Activated naive CD4-positive, alpha-beta T cell treated with anti-CD3 and anti-CD28 coated beads, Interleukin-2, amount 10 ng/mL, durations not matched to agents 7 days and 5 days (primary cell): Measurements from ENCODE around the gene ACMSD.
A peak's percentile ranks its signal among the peaks of the same experiment; 100 is the strongest.
"Not testable (repeated sequence)": the region's sequence is repeated elsewhere in the genome, so short reads cannot be mapped to it uniquely, and the experiment has no call there.

Source experiments
- CTCF ChIA-PET: fragments of 350-600 bp; sonication (Branson Sonifier 250); formaldehyde crosslinking; loops from one replicate; lab custom pipeline; 2021; ENCODE audit warnings: antibody characterized with exemption; lab: Charles Lee
- DNase-seq: peaks from one replicate; pipeline ENCODE4 v3.0.0-alpha.2; 2020
- H3K27ac Mint-ChIP-seq: one replicate; pipeline ENCODE4 v1.8.0; 2021; ENCODE audit warnings: mild to moderate bottlenecking, moderate library complexity, mixed read lengths
- H3K27me3 Mint-ChIP-seq: one replicate; pipeline ENCODE4 v1.8.0; 2021; ENCODE audit warnings: mild to moderate bottlenecking, mixed read lengths
- H3K36me3 Mint-ChIP-seq: one replicate; pipeline ENCODE4 v1.8.0; 2021; ENCODE audit warnings: mixed read lengths
- H3K4me1 Mint-ChIP-seq: one replicate; pipeline ENCODE4 v1.8.0; 2021; ENCODE audit warnings: mixed read lengths
- H3K4me3 Mint-ChIP-seq: one replicate; pipeline ENCODE4 v1.8.0; 2021; ENCODE audit warnings: mild to moderate bottlenecking, moderate library complexity, mixed read lengths
- H3K9me3 Mint-ChIP-seq: one replicate; pipeline ENCODE4 v1.8.0; 2021; ENCODE audit warnings: mixed read lengths

ACMSD gene

DNA sequence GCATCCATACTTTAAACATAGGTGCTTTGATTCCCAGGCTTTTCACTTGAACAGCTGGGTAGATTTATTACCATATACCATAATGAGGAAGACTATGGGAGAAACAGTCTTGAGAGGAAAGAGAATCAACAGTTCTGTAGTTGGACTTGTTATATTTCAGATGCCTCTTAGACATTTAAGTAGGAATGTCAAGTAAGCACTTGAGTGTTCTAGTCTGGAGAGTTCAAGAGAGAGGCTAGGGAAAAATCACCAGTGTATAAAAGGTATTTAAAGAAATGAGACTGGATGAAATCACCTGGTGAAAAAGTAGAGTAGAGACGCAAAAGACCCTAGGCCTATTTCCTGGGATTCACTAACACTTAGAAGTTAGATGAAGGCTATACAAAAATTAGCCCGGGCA lies 66.8 kb downstream of the ACMSD start:
- no peak for DNase-seq
- Mint-ChIP-seq H3K27ac (no peak overlapping the region), H3K9me3 (peaks cover 6% of the 10 kb centered on the region), H3K27me3 (peaks cover 6% of the 10 kb centered on the region), H3K4me1 (no peaks in the 10 kb centered on the region), H3K36me3 (no peaks in the 10 kb centered on the region), H3K4me3 (no peak overlapping the region)
- CTCF ChIA-PET = no interaction called here

GRCh38 chr2:134906726-134907125 lies 68.3 kb downstream of the ACMSD start:
- peaks cover 4% of the 10 kb centered on the region for H3K27me3 Mint-ChIP-seq
- no peaks in the 10 kb centered on the region for H3K4me1 Mint-ChIP-seq
- peaks cover 6% of the 10 kb centered on the region for H3K9me3 Mint-ChIP-seq
- H3K27ac Mint-ChIP-seq = no peak overlapping the region
- CTCF ChIA-PET = no interaction called here
- DNase-seq = no peak
- no peaks in the 10 kb centered on the region for H3K36me3 Mint-ChIP-seq
- no peak overlapping the region for H3K4me3 Mint-ChIP-seq

DNA sequence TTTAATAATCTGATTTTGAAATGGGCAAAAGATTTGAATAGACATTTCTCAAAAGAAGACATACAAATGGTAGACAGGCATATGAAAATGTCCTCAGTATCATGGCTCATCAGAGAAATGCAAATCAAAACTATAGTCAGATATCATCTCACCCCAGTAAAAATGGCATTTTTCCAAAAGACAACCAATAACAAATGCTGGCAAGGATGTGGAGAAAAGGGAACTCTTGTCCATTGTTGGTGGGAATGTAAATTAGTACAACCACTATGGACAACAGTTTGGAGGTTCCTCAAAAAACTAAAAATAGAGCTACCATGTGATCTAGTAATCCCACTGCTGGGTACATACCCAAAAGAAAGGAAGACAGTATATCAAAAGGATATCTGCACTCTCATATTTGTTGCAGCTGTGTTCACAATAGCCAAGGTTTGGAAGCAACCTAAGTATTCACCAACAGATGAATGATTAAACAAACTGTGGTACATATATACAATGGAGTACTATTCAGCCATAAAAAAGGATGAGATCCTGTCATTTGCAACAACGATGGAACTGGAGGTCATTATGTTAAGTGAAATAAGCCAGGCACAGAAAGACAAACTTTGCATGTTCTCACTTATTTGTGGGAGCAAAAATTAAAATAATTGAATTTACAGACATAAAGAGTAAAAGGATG lies 69.2 kb downstream of the ACMSD start:
- H3K4me1 Mint-ChIP-seq, H3K4me3 Mint-ChIP-seq, CTCF ChIA-PET, H3K27ac Mint-ChIP-seq, H3K9me3 Mint-ChIP-seq, H3K27me3 Mint-ChIP-seq, H3K36me3 Mint-ChIP-seq, DNase-seq: not testable (repeated sequence)

DNA sequence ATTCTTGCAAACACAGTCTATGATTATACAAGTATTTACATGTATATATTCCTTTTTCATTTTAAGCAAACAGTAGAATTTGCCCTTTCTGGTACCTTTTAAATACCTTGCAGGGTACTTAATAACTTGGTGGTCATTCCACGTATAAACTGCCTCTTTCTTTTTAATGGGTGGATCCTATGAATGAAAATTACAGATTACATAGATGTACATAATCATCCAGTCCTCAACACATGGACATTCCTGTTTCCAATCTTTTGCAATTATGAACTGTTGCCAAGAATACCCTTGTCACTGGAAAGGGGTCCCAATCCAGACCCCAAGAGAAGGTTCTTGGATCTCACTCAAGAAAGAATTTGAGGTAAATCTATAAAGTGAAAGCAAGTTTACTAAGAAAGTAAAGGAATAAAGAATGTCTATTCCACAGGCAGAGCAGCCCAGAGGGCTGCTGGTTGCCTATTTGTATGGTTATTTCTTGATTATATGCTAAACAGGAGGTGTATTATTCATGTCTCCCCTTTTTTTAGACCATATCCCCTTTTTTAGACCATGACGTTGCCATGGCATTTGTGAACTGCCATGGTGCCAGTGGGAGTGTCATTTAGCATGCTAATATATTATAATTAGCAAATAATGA lies 72.5 kb downstream of the ACMSD start:
- Mint-ChIP-seq H3K4me3 (no peak overlapping the region), H3K27me3 (peaks cover 14% of the 10 kb centered on the region), H3K9me3 (peaks cover 8% of the 10 kb centered on the region), H3K36me3 (no peaks in the 10 kb centered on the region), H3K27ac (no peak overlapping the region), H3K4me1 (no peaks in the 10 kb centered on the region)
- CTCF ChIA-PET = no interaction called here
- no peak for DNase-seq

GRCh38 chr2:134911400-134911785 lies 73.0 kb downstream of the ACMSD start:
- Mint-ChIP-seq H3K4me1 (no peaks in the 10 kb centered on the region), H3K36me3 (no peaks in the 10 kb centered on the region), H3K4me3 (no peak overlapping the region), H3K9me3 (peaks cover 8% of the 10 kb centered on the region), H3K27me3 (peaks cover 14% of the 10 kb centered on the region), H3K27ac (no peak overlapping the region)
- no peak for DNase-seq
- CTCF ChIA-PET = no interaction called here

DNA sequence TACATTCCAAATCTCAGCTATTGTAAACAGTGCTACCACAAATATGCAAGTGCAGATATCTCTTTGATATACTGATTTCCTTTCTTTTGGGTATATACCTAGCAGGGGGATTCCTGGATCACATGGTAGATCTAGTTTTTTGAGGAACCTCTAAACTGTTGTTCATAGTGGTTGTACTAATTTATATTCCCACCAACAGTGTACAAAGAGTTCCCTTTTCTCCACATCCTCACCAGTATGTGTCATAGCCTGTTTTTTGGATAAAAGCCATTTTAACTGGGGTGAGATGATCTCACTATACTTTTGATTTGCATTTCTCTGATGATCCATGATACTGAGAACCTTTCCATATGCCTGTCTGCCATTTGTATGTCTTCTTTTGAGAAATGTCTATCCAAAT lies 73.9 kb downstream of the ACMSD start:
- no peak overlapping the region for H3K4me3 Mint-ChIP-seq
- peaks cover 7% of the 10 kb centered on the region for H3K9me3 Mint-ChIP-seq
- DNase-seq = no peak
- H3K36me3 Mint-ChIP-seq = no peaks in the 10 kb centered on the region
- CTCF ChIA-PET = no interaction called here
- H3K4me1 Mint-ChIP-seq = peaks cover 7% of the 10 kb centered on the region
- H3K27ac Mint-ChIP-seq = no peak overlapping the region
- H3K27me3 Mint-ChIP-seq = peaks cover 10% of the 10 kb centered on the region

GRCh38 chr2:134917360-134917865 lies 79.0 kb downstream of the ACMSD start:
- Mint-ChIP-seq H3K36me3 (peaks cover 16% of the 10 kb centered on the region), H3K9me3 (peaks cover 1% of the 10 kb centered on the region), H3K27ac (peak overlapping the region; percentile 100), H3K4me1 (peaks cover 26% of the 10 kb centered on the region), H3K4me3 (peak overlapping the region; percentile 89), H3K27me3 (peaks cover 16% of the 10 kb centered on the region)
- CTCF ChIA-PET = interaction anchor here (1.3 kb wide), 1 partner anchor 466 kb away, joined by 3 read pairs; no protein-coding TSS in a partner anchor
- peak; percentile 29 for DNase-seq

DNA sequence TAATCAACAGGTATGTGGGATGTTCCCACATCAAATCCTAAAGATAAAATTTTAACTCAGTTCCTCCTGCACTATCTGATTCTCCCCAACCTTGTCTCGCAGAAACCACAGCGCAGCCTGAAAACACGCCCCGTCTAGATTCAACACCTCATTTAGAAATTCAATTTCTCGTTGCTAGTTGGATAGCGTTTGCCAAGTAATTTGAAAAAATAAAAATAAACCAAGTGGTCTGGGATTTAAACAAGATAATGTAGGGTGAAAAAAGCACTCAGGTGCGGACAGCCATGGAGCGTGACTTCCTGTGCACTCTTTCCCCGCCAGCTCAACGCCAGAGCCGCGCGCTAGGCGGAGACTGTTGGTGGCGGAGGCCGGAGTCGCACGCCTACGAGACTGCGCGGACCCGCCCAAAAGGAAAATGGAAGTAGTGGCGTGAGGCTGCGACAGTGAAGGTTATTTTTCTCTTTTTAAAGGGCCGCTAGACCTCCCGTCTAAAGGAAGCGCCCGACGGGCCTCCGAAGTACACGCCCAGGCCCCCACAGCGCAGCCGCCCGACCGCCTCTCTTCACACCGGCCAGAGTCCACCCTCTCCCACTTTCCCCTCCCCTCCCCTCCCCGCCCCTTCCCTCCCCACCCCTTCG lies 79.6 kb downstream of the ACMSD start:
- DNase-seq = peak; percentile 92
- H3K36me3 Mint-ChIP-seq = peaks cover 19% of the 10 kb centered on the region
- CTCF ChIA-PET = interaction anchor here (1.3 kb wide), 1 partner anchor 467 kb away, joined by 3 read pairs; no protein-coding TSS in a partner anchor
- H3K27me3 Mint-ChIP-seq = peaks cover 12% of the 10 kb centered on the region
- peaks cover 1% of the 10 kb centered on the region for H3K9me3 Mint-ChIP-seq
- peak overlapping the region; percentile 100 for H3K27ac Mint-ChIP-seq
- H3K4me3 Mint-ChIP-seq = peak overlapping the region; percentile 89
- H3K4me1 Mint-ChIP-seq = peaks cover 30% of the 10 kb centered on the region

GRCh38 chr2:134918526-134919340 lies 80.3 kb downstream of the ACMSD start, which contains the start of gene CCNT2:
Gene CCNT2 (plus strand): TSS chr2:134918822. CDS start chr2:134918855, 33 bp downstream.
- Mint-ChIP-seq H3K36me3 (peaks cover 21% of the 10 kb centered on the region), H3K27ac (peak within 1 kb of the TSS; percentile 100), H3K4me1 (peaks cover 33% of the 10 kb centered on the region), H3K4me3 (peak within 1 kb of the TSS; percentile 89), H3K9me3 (no peaks in the 10 kb centered on the region), H3K27me3 (peaks cover 6% of the 10 kb centered on the region)
- DNase-seq = peak; percentile 99
- CTCF ChIA-PET = no interaction called here

GRCh38 chr2:134919341-134920210 lies 81.2 kb downstream of the ACMSD start:
- Mint-ChIP-seq H3K4me1 (peaks cover 36% of the 10 kb centered on the region), H3K4me3 (peak overlapping the region; percentile 89), H3K27ac (peak overlapping the region; percentile 100), H3K36me3 (peaks cover 22% of the 10 kb centered on the region), H3K27me3 (peaks cover 6% of the 10 kb centered on the region), H3K9me3 (no peaks in the 10 kb centered on the region)
- CTCF ChIA-PET = no interaction called here
- DNase-seq = peak; percentile 68

- Mint-ChIP-seq H3K4me1 (peaks cover 47% of the 10 kb centered on the region), H3K27me3 (no peaks in the 10 kb centered on the region), H3K4me3 (no peak overlapping the region), H3K9me3 (no peaks in the 10 kb centered on the region), H3K36me3 (peaks cover 29% of the 10 kb centered on the region), H3K27ac (no peak overlapping the region)
- no peak for DNase-seq
- CTCF ChIA-PET = no interaction called here
Observed at GRCh38 chr2:134924912-134925311, 86.5 kb downstream of the ACMSD start.

- H3K9me3 Mint-ChIP-seq = no peaks in the 10 kb centered on the region
- H3K4me3 Mint-ChIP-seq = no peak overlapping the region
- H3K36me3 Mint-ChIP-seq = peaks cover 31% of the 10 kb centered on the region
- CTCF ChIA-PET = no interaction called here
- H3K4me1 Mint-ChIP-seq = peaks cover 45% of the 10 kb centered on the region
- no peaks in the 10 kb centered on the region for H3K27me3 Mint-ChIP-seq
- H3K27ac Mint-ChIP-seq = no peak overlapping the region
- DNase-seq = no peak
Observed at GRCh38 chr2:134926231-134926931, 88.0 kb downstream of the ACMSD start.

GRCh38 chr2:134927195-134927594 lies 88.8 kb downstream of the ACMSD start:
- H3K9me3 Mint-ChIP-seq = no peaks in the 10 kb centered on the region
- H3K4me1 Mint-ChIP-seq = peaks cover 43% of the 10 kb centered on the region
- CTCF ChIA-PET = no interaction called here
- no peaks in the 10 kb centered on the region for H3K27me3 Mint-ChIP-seq
- no peak overlapping the region for H3K4me3 Mint-ChIP-seq
- H3K27ac Mint-ChIP-seq = no peak overlapping the region
- H3K36me3 Mint-ChIP-seq = peaks cover 34% of the 10 kb centered on the region
- DNase-seq = no peak
